ENCODE results near the gene FBXL4.
A peak's percentile ranks its signal among the peaks of the same experiment; 100 is the strongest.

The FBXL4 gene

DNA sequence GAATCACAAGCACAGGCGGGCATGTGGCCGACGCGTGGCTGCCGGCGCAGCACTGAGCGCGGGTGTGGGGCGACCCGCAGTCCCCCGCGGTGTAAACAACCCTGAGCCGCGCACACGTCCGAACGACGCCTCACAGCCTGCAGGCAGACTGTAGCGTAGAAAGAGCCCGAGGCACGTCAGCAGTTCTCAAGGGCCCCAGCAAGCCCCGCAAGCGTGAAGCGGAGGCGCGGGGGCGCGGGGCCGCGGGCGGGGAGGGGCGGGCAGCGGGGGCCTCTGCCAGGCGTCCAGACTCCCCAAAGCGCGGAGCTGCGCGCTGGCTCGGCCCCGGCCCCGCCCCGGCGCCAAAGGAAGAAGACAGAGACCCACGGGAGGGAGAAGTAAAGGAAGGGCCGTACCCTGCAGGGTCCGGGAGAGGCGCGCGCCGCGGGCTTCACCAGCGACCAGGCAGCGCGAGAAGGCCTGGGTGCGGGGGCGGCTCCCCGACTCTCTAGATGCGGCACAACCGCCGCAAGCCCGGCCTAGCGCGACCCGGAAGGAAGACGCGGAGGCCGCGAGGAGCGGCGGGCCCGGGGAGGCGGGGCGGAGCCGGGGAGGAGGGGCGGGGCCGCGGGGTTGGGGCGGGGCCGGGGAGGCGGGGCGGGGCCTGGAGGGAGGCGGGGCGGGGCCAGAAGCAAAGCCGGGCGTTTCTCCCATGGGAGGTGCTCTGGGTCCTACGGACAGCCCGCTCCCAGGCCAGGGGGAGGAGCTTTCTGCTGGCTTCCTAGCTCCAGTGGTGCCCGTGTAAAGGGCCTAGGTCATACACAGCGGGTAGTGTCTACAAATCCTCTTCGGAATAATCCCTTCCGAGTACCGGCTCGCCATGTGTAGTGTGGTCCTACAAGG is at the start of gene FBXL4:
FBXL4 (minus strand) TSS at position 536 of the 882 bp plus-strand sequence. CDS start 20,958 bp downstream, outside the sequence.
- Histone ChIP-seq H3K9me3 (ENCODE audit: control insufficient read depth, insufficient read depth, low read depth, low read length) (peaks cover 2% of the 10 kb centered on the region; the same call in 1 of the 2 replicates), H3K27me3 (ENCODE audit: control insufficient read depth, insufficient read depth, low read length) (no peaks in the 10 kb centered on the region), H3K4me1 (ENCODE audit: control insufficient read depth, insufficient read depth, low read length) (peaks cover 11% of the 10 kb centered on the region; the same call in 1 of the 2 replicates), H3K9ac (ENCODE audit: low read length) (peak within 1 kb of the TSS; percentile 79), H3K36me3 (ENCODE audit: control insufficient read depth, insufficient read depth, low read length) (no peaks in the 10 kb centered on the region), H3K27ac (ENCODE audit: low read depth, low read length) (peak within 1 kb of the TSS; percentile 31; the same call in 1 of the 2 replicates), H3K4me3 (ENCODE audit: low read depth, low read length) (peak within 1 kb of the TSS; percentile 87)

DNA sequence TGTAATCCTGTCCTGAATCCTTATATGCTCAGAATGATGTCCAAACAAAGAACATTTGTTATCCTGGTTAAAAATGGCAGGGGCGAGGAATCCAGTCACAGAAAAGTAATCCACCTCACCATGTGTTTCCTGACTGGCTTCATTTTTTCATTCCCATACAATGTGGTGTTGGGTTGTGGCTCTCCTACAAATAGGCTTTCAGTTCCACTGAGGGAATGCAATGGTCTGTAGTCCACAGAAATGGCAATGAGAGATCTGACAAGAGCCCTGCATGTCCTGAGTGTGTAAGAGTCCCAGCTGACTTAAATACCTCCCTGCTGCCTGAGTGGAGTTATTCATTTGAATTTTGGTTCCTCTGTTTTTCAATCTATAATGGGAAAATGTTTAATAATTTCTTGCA is 47.4 kb upstream of the FBXL4 start:
- H3K27ac ChIP-seq (ENCODE audit: low read depth, low read length) = no peak overlapping the region
- H3K4me1 ChIP-seq (ENCODE audit: control insufficient read depth, insufficient read depth, low read length) = no peaks in the 10 kb centered on the region
- no peaks in the 10 kb centered on the region for H3K27me3 ChIP-seq (ENCODE audit: control insufficient read depth, insufficient read depth, low read length)
- H3K9me3 ChIP-seq (ENCODE audit: control insufficient read depth, insufficient read depth, low read depth, low read length) = no peaks in the 10 kb centered on the region
- no peak overlapping the region for H3K4me3 ChIP-seq (ENCODE audit: low read depth, low read length)
- no peaks in the 10 kb centered on the region for H3K36me3 ChIP-seq (ENCODE audit: control insufficient read depth, insufficient read depth, low read length)
- no peak overlapping the region for H3K9ac ChIP-seq (ENCODE audit: low read length)

DNA sequence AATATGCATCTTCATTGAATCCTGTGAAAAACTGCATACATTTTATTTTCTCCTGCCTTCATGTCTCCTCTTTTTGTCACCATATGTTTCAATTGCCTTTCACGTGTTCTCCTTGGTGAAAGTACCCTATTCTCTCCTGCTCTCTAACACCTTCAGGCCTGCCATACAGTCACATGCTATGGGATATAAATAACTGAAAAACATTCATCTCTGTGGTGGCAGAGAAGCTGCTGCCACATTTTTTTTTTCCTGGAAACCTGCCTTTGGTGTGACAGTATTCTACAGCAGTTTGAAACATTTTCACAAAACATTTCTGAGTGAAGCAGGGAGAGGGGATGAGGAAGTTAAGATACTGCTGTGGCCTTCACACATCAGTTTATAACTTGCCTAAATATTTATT is 44.8 kb upstream of the FBXL4 start:
- Histone ChIP-seq H3K9me3 (ENCODE audit: control insufficient read depth, insufficient read depth, low read depth, low read length) (no peaks in the 10 kb centered on the region), H3K4me1 (ENCODE audit: control insufficient read depth, insufficient read depth, low read length) (no peaks in the 10 kb centered on the region), H3K4me3 (ENCODE audit: low read depth, low read length) (no peak overlapping the region), H3K9ac (ENCODE audit: low read length) (no peak overlapping the region), H3K27ac (ENCODE audit: low read depth, low read length) (no peak overlapping the region), H3K27me3 (ENCODE audit: control insufficient read depth, insufficient read depth, low read length) (no peaks in the 10 kb centered on the region), H3K36me3 (ENCODE audit: control insufficient read depth, insufficient read depth, low read length) (no peaks in the 10 kb centered on the region)

DNA sequence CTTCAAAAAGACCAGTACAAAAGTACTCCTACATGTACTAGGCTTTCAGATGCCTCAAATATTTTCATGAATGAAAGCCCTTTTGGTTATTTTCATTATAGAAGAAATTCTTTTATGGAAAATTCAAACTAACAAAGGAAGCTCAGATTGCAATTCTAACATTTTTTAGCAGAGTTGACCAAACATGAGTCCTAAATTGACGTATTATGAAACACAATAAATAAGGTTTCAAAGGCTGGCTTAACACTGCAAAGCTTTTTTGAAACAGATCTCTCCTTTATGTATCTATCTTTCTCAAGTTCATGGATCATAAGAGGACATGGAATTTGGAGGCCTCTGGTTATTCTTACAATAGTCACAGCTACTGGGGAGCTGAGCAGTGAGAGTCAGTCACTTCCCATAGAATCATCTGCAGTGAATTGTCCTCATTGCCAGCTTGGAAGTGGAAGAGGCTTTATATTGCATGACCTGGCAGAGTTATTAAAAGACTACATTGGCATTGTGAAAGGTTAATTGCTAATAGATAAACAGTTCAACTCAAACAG is 38.4 kb upstream of the FBXL4 start:
- H3K9ac ChIP-seq (ENCODE audit: low read length) = no peak overlapping the region
- no peaks in the 10 kb centered on the region for H3K9me3 ChIP-seq (ENCODE audit: control insufficient read depth, insufficient read depth, low read depth, low read length)
- H3K27me3 ChIP-seq (ENCODE audit: control insufficient read depth, insufficient read depth, low read length) = no peaks in the 10 kb centered on the region
- H3K27ac ChIP-seq (ENCODE audit: low read depth, low read length) = no peak overlapping the region
- no peaks in the 10 kb centered on the region for H3K4me1 ChIP-seq (ENCODE audit: control insufficient read depth, insufficient read depth, low read length)
- no peak overlapping the region for H3K4me3 ChIP-seq (ENCODE audit: low read depth, low read length)
- no peaks in the 10 kb centered on the region for H3K36me3 ChIP-seq (ENCODE audit: control insufficient read depth, insufficient read depth, low read length)

DNA sequence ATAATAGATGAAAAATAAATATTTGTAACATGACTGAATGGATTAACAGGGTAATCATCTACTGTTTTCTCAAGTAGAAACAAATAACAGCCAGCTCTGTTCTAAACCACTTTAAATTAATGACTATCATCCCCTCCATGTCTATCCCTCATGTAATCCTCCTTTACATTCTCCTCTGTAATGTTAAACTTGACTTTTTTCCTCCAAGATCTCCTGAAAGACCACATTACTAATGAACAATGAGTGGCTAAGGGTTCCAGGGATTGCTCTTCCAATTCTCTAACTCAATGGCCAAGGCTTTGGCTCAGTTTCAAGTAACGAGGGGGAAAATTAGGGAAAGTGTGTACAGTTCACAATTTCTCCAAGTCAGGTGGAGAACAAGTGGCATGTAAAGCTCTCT is 37.6 kb upstream of the FBXL4 start:
- Histone ChIP-seq H3K4me1 (ENCODE audit: control insufficient read depth, insufficient read depth, low read length) (no peaks in the 10 kb centered on the region), H3K27ac (ENCODE audit: low read depth, low read length) (no peak overlapping the region), H3K4me3 (ENCODE audit: low read depth, low read length) (no peak overlapping the region), H3K27me3 (ENCODE audit: control insufficient read depth, insufficient read depth, low read length) (no peaks in the 10 kb centered on the region), H3K9ac (ENCODE audit: low read length) (no peak overlapping the region), H3K9me3 (ENCODE audit: control insufficient read depth, insufficient read depth, low read depth, low read length) (no peaks in the 10 kb centered on the region), H3K36me3 (ENCODE audit: control insufficient read depth, insufficient read depth, low read length) (no peaks in the 10 kb centered on the region)

DNA sequence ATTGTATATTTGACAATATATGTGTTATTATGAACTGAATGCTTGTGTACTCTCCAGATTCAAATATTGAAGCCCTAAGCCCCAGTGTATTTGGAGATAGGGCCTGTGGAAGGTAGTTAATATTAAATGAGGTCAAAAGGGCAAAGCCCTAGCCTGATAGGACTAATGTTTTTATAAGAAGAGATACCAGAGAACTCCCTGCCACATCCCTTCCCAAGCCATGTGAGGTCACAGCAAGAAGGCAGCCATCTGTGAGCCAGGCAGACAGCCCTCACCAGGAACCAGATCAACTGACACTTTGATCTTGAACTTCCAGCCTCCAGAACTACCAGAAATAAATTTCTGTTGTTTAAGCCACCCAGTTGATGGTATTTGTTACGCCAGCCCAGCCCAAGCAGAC is 36.4 kb upstream of the FBXL4 start:
- H3K27me3 ChIP-seq (ENCODE audit: control insufficient read depth, insufficient read depth, low read length) = no peaks in the 10 kb centered on the region
- no peaks in the 10 kb centered on the region for H3K36me3 ChIP-seq (ENCODE audit: control insufficient read depth, insufficient read depth, low read length)
- H3K4me1 ChIP-seq (ENCODE audit: control insufficient read depth, insufficient read depth, low read length) = no peaks in the 10 kb centered on the region
- H3K9me3 ChIP-seq (ENCODE audit: control insufficient read depth, insufficient read depth, low read depth, low read length) = no peaks in the 10 kb centered on the region
- no peak overlapping the region for H3K9ac ChIP-seq (ENCODE audit: low read length)
- H3K4me3 ChIP-seq (ENCODE audit: low read depth, low read length) = no peak overlapping the region
- no peak overlapping the region for H3K27ac ChIP-seq (ENCODE audit: low read depth, low read length)

DNA sequence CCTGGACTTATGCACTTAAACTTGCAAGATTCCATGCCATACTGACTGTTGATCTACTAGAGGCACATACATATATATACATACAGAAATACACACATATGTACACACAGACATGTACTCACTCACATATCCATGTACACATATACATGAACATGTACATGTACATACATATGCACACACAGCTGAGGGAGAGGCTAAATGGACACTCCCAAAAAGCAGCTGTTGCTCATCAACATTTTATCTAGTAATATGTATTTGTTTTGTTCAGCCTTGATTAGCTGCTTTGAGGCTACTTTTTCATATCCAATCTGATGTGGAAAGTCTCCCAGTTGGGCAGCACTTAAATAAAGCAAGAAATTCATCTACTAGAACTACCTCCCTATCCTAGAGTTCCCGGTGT is 33.7 kb upstream of the FBXL4 start:
- no peaks in the 10 kb centered on the region for H3K9me3 ChIP-seq (ENCODE audit: control insufficient read depth, insufficient read depth, low read depth, low read length)
- no peaks in the 10 kb centered on the region for H3K4me1 ChIP-seq (ENCODE audit: control insufficient read depth, insufficient read depth, low read length)
- H3K27ac ChIP-seq (ENCODE audit: low read depth, low read length) = no peak overlapping the region
- no peaks in the 10 kb centered on the region for H3K36me3 ChIP-seq (ENCODE audit: control insufficient read depth, insufficient read depth, low read length)
- H3K9ac ChIP-seq (ENCODE audit: low read length) = no peak overlapping the region
- H3K27me3 ChIP-seq (ENCODE audit: control insufficient read depth, insufficient read depth, low read length) = no peaks in the 10 kb centered on the region
- H3K4me3 ChIP-seq (ENCODE audit: low read depth, low read length) = no peak overlapping the region

DNA sequence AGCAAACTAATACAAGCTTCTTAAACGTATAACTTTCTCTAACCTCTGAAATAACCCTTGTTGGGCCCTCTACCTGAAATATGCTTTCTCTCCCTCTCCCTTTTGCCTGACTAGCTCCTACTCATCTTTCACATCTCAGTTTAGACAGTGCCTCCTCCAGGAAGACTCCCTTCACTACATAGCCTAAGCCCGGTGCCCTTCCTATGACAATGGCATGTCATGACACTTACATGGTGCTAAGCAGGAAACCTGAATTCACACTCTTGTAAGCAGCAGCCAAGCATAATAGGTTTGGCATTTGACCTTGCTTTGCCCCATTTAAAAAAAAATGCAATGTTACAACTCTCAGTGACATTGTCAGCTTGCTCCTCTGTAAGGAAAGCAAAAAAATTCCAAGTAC is 33.1 kb upstream of the FBXL4 start:
- H3K27ac ChIP-seq (ENCODE audit: low read depth, low read length) = no peak overlapping the region
- H3K27me3 ChIP-seq (ENCODE audit: control insufficient read depth, insufficient read depth, low read length) = no peaks in the 10 kb centered on the region
- H3K4me3 ChIP-seq (ENCODE audit: low read depth, low read length) = no peak overlapping the region
- H3K9ac ChIP-seq (ENCODE audit: low read length) = no peak overlapping the region
- H3K4me1 ChIP-seq (ENCODE audit: control insufficient read depth, insufficient read depth, low read length) = no peaks in the 10 kb centered on the region
- H3K36me3 ChIP-seq (ENCODE audit: control insufficient read depth, insufficient read depth, low read length) = no peaks in the 10 kb centered on the region
- H3K9me3 ChIP-seq (ENCODE audit: control insufficient read depth, insufficient read depth, low read depth, low read length) = no peaks in the 10 kb centered on the region

DNA sequence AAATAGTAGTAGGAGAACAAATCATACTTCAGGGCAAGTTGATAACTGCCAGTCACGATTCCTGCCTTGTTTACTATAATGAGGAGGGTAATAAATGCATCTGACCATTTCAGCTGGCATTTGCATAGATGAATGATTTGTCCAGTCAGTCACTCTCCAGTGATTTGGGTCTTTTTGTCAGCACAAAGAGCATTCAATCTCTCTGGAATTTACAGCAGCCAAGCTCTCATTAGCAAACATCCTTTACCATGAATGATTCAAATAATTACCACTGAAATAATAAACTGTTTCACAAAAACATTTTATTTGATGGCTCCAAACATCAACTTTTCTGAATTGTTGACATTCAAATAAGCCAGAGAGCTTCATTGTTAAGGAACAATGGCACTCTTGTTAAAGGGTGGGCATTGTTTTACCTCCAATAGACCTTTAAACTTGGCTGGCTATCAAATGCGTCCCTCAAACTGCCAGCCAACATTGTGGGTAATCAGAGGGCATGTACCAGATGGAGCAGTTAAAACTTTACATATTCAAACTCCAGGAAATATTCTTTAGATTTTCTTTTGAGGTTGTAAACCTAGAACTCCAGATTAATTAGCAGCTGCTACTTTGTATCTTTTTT is 30.0 kb upstream of the FBXL4 start:
- H3K27ac ChIP-seq (ENCODE audit: low read depth, low read length) = no peak overlapping the region
- H3K36me3 ChIP-seq (ENCODE audit: control insufficient read depth, insufficient read depth, low read length) = no peaks in the 10 kb centered on the region
- no peaks in the 10 kb centered on the region for H3K9me3 ChIP-seq (ENCODE audit: control insufficient read depth, insufficient read depth, low read depth, low read length)
- no peaks in the 10 kb centered on the region for H3K4me1 ChIP-seq (ENCODE audit: control insufficient read depth, insufficient read depth, low read length)
- no peak overlapping the region for H3K9ac ChIP-seq (ENCODE audit: low read length)
- no peak overlapping the region for H3K4me3 ChIP-seq (ENCODE audit: low read depth, low read length)
- H3K27me3 ChIP-seq (ENCODE audit: control insufficient read depth, insufficient read depth, low read length) = no peaks in the 10 kb centered on the region

DNA sequence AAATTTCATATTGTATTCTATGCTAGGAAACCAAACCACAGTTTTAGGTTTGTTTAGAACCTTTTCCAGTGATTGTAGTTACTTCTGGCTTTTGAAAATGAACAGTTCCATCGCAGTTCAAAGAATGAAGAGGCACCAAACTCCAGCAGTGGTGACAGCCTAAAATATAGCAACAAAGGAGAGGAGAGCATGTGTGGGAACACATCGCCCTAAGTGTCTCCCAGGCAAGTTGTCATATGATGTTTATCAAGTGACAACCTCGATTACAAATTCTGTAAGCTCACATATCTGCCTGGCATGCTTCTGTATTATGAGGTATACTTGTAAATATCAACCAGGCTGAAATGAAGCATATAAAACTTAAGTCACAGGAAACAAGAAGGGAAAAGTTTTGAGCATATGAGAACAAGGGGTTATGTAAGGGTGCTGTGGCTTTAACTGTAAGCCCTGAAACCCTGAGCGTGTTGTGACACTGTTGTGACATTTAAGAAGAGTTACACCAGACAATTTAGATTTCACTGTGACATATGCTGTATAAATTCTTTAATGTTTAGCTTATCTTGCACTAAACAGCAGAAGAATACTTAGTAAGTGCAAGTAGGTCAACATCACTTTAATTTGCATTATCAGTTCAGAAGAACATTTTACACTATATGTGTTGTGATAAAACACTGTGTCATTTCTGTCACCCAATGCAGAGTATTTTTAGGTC is 29.1 kb upstream of the FBXL4 start:
- Histone ChIP-seq H3K36me3 (ENCODE audit: control insufficient read depth, insufficient read depth, low read length) (no peaks in the 10 kb centered on the region), H3K27me3 (ENCODE audit: control insufficient read depth, insufficient read depth, low read length) (no peaks in the 10 kb centered on the region), H3K4me1 (ENCODE audit: control insufficient read depth, insufficient read depth, low read length) (peaks cover under 1% of the 10 kb centered on the region; the same call in 1 of the 2 replicates), H3K9ac (ENCODE audit: low read length) (no peak overlapping the region), H3K4me3 (ENCODE audit: low read depth, low read length) (no peak overlapping the region), H3K27ac (ENCODE audit: low read depth, low read length) (no peak overlapping the region), H3K9me3 (ENCODE audit: control insufficient read depth, insufficient read depth, low read depth, low read length) (no peaks in the 10 kb centered on the region)
